SK-N-SH treated with all-trans-retinoic acid at 6 μM for 48 hours (cell line): ENCODE results near the gene SMG9.

ENCODE experiments used
- ATAC-seq: fragments of 200-7000 bp; cut with Tn5 transposase; 3 replicates; pipeline ENCODE4 v1.9.1; 2020; ENCODE audit warnings: mild to moderate bottlenecking, moderate library complexity
- BACH2 ChIP-seq: fragments of 250-450 bp; sonication (Bioruptor Pico); IDR thresholded peaks from 2 replicates; pipeline ENCODE4 v1.9.0; 2021; ENCODE audit warnings: mild to moderate bottlenecking, borderline replicate concordance
- CSDC2 ChIP-seq: fragments of 250-450 bp; sonication (Bioruptor Pico); IDR thresholded peaks from 2 replicates; pipeline ENCODE4 v1.5.0; 2020; ENCODE audit warnings: mild to moderate bottlenecking, moderate library complexity
- ESRRG ChIP-seq: fragments of 250-450 bp; sonication (Bioruptor Pico); IDR thresholded peaks from 2 replicates; pipeline ENCODE4 v1.6.1; 2021; ENCODE audit warnings: mild to moderate bottlenecking
- GLIS3 ChIP-seq: fragments of 250-450 bp; sonication (Bioruptor Pico); IDR thresholded peaks from 2 replicates; pipeline ENCODE4 v1.5.0; 2020; ENCODE audit warnings: mild to moderate bottlenecking, moderate library complexity
- ISL1 ChIP-seq: fragments of 250-450 bp; sonication (Bioruptor Pico); IDR thresholded peaks from 2 replicates; pipeline ENCODE4 v2.1.2; 2022; ENCODE audit warnings: mild to moderate bottlenecking, moderate library complexity
- OSR1 ChIP-seq: fragments of 250-450 bp; sonication (Bioruptor Pico); IDR thresholded peaks from 2 replicates; pipeline ENCODE4 v1.8.0; 2022; ENCODE audit warnings: moderate library complexity, mild to moderate bottlenecking, inconsistent platforms
- RARB ChIP-seq: fragments of 250-450 bp; sonication (Bioruptor Pico); IDR thresholded peaks from 2 replicates; pipeline ENCODE4 v1.8.0; 2021; ENCODE audit warnings: mild to moderate bottlenecking, moderate library complexity
- SNAI2 ChIP-seq: fragments of 250-450 bp; sonication (Bioruptor Pico); IDR thresholded peaks from 2 replicates; pipeline ENCODE4 v1.5.0; 2020; ENCODE audit warnings: mild to moderate bottlenecking, moderate library complexity
- TCF4 ChIP-seq: fragments of 250-450 bp; sonication (Bioruptor Pico); IDR thresholded peaks from 2 replicates; pipeline ENCODE4 v1.8.0; 2021; ENCODE audit warnings: mild to moderate bottlenecking, moderate library complexity, borderline replicate concordance
- TOX ChIP-seq: fragments of 250-450 bp; sonication (Bioruptor Pico); IDR thresholded peaks from 2 replicates; pipeline ENCODE4 v1.8.0; 2021; ENCODE audit warnings: mild to moderate bottlenecking, moderate library complexity, borderline replicate concordance
- ZC3H10 ChIP-seq: fragments of 250-450 bp; sonication (Bioruptor Pico); IDR thresholded peaks from 2 replicates; pipeline ENCODE4 v1.5.1; 2021; ENCODE audit warnings: mild to moderate bottlenecking, moderate library complexity
- ZFP30 ChIP-seq: fragments of 450-650 bp; formaldehyde crosslinking; IDR thresholded peaks from 2 replicates; pipeline ENCODE4 v1.5.0; 2022; ENCODE audit warnings: mild to moderate bottlenecking, moderate library complexity
- ZNF565 ChIP-seq: fragments of 450-650 bp; formaldehyde crosslinking; conservative IDR thresholded peaks from 2 replicates; pipeline ENCODE4 v1.5.0; 2020; ENCODE audit warnings: low read depth, mild to moderate bottlenecking, moderate library complexity
- ZNF70 ChIP-seq: fragments of 450-650 bp; formaldehyde crosslinking; IDR thresholded peaks from 2 replicates; pipeline ENCODE4 v1.5.0; 2020; ENCODE audit warnings: mild to moderate bottlenecking, moderate library complexity
- TF ChIP-seq, protein P1 (sequence below): fragments of 250-450 bp; sonication (Bioruptor Pico); IDR thresholded peaks from 2 replicates; pipeline ENCODE4 v1.5.1; 2020; ENCODE audit warnings: low read depth, mild to moderate bottlenecking, moderate library complexity
- TF ChIP-seq, protein P2 (sequence below): fragments of 250-450 bp; sonication (Bioruptor Pico); IDR thresholded peaks from 2 replicates; pipeline ENCODE4 v1.8.0; 2021; ENCODE audit warnings: low read depth, mild to moderate bottlenecking, moderate library complexity, borderline replicate concordance
- TF ChIP-seq, protein P3 (sequence below): fragments of 250-450 bp; sonication (Bioruptor Pico); IDR thresholded peaks from 2 replicates; pipeline ENCODE4 v1.8.0; 2020; ENCODE audit warnings: mild to moderate bottlenecking, moderate library complexity, borderline replicate concordance
- TF ChIP-seq, protein P4 (sequence below): fragments of 250-450 bp; sonication (Bioruptor Pico); IDR thresholded peaks from 2 replicates; pipeline ENCODE4 v1.5.1; 2021; ENCODE audit warnings: mild to moderate bottlenecking, moderate library complexity
- TF ChIP-seq, protein P5 (sequence below): fragments of 250-450 bp; sonication (Bioruptor Pico); IDR thresholded peaks from 2 replicates; pipeline ENCODE4 v1.5.0; 2020; ENCODE audit warnings: mild to moderate bottlenecking, moderate library complexity

SMG9 gene

DNA sequence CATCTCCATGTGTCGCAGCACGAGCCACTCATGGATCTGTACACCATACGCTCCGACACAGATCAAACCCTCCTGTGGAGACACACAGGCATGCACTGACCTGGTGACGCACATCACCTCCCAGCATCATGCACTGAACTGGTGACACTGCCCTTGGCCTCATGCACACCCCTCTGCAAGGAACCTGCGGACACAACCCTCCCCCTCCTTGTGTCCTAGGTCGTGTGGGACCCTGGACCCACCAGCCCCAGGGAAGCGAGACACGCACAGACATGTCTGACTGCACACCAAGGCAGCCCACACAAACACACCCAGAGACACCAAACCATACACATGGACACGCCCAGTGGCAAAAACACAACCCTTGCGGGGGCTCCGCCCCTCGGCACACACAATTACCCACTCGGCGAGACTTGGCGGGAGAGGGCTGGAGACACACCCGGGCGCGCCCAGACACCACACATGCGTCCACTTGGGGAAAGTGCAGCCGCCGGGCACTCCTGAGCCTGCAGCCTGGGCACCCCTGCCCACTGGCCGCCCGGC, 28.0 kb upstream of the SMG9 start:
- no peak for ATAC-seq
- no peak for TF ChIP-seq BACH2

DNA sequence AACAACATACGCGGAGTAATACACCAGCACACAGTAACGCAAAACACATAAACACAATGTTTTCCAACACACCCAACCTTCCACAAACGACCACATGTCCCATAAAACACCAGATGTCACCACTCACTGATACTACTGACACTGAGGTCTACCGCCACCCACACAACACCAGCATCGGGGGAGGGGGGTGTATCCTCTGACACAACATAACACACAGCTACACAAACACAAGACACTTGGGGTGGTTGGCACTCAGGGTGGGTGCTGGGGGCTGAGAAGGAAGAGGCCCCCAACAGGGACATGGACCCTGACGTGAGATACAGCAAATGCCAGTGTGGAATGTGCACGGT, 27.5 kb upstream of the SMG9 start:
- no peak for ATAC-seq
- TF ChIP-seq, protein P1, sequence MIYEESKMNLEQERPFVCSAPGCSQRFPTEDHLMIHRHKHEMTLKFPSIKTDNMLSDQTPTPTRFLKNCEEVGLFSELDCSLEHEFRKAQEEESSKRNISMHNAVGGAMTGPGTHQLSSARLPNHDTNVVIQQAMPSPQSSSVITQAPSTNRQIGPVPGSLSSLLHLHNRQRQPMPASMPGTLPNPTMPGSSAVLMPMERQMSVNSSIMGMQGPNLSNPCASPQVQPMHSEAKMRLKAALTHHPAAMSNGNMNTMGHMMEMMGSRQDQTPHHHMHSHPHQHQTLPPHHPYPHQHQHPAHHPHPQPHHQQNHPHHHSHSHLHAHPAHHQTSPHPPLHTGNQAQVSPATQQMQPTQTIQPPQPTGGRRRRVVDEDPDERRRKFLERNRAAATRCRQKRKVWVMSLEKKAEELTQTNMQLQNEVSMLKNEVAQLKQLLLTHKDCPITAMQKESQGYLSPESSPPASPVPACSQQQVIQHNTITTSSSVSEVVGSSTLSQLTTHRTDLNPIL (CRISPR knock-in tag), result no peak
- TF ChIP-seq ESRRG, result no peak
- TF ChIP-seq ZFP30 (CRISPR knock-in tag), result no peak
- TF ChIP-seq BACH2, result no peak
- TF ChIP-seq CSDC2, result no peak
- TF ChIP-seq, protein P2, sequence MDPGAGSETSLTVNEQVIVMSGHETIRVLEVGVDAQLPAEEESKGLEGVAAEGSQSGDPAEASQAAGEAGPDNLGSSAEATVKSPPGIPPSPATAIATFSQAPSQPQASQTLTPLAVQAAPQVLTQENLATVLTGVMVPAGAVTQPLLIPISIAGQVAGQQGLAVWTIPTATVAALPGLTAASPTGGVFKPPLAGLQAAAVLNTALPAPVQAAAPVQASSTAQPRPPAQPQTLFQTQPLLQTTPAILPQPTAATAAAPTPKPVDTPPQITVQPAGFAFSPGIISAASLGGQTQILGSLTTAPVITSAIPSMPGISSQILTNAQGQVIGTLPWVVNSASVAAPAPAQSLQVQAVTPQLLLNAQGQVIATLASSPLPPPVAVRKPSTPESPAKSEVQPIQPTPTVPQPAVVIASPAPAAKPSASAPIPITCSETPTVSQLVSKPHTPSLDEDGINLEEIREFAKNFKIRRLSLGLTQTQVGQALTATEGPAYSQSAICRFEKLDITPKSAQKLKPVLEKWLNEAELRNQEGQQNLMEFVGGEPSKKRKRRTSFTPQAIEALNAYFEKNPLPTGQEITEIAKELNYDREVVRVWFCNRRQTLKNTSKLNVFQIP (CRISPR knock-in tag), result no peak
- TF ChIP-seq ZNF70 (CRISPR knock-in tag), result no peak
- TF ChIP-seq SNAI2, result no peak

DNA sequence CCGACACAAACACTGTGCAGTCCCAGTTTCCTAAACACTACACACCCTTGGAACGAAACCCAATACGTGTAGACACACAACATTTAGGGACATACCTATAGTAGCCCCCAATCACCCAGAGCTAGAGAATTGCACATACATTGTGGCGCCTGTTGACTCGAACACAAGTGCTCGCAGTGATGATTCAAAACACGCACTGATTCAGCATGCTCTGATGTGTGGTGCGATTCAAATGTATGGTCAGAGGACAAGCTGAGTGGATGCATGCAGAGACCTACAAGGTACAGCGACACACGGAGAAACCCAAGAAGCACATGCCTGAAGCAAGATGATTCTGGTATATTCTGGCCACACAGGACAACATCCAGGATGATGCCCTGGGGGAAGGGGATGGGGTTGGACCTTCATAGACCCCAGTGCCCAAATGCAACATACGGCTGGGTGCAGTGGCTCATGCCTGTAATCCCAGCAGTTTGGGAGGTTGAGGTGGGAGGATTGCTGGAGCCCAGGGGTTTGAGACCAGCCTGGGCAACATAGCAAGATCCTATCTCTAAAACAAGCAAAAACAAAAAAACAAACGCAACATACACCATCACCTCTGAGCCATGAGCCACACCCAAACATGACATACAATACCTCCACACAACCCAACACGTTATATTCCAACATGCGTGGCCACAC, 27.0 kb upstream of the SMG9 start:
- ATAC-seq, result no peak
- TF ChIP-seq RARB (no peak), SNAI2 (no peak), TOX (no peak), ISL1 (no peak), ZC3H10 (CRISPR knock-in tag) (no peak), CSDC2 (no peak), OSR1 (CRISPR knock-in tag) (no peak), ZNF565 (CRISPR knock-in tag) (no peak), ZNF70 (CRISPR knock-in tag) (no peak), GLIS3 (CRISPR knock-in tag) (no peak), TCF4 (CRISPR knock-in tag) (no peak), ZFP30 (CRISPR knock-in tag) (no peak)
- TF ChIP-seq, protein P1 (CRISPR knock-in tag), result no peak
- TF ChIP-seq, protein P3, sequence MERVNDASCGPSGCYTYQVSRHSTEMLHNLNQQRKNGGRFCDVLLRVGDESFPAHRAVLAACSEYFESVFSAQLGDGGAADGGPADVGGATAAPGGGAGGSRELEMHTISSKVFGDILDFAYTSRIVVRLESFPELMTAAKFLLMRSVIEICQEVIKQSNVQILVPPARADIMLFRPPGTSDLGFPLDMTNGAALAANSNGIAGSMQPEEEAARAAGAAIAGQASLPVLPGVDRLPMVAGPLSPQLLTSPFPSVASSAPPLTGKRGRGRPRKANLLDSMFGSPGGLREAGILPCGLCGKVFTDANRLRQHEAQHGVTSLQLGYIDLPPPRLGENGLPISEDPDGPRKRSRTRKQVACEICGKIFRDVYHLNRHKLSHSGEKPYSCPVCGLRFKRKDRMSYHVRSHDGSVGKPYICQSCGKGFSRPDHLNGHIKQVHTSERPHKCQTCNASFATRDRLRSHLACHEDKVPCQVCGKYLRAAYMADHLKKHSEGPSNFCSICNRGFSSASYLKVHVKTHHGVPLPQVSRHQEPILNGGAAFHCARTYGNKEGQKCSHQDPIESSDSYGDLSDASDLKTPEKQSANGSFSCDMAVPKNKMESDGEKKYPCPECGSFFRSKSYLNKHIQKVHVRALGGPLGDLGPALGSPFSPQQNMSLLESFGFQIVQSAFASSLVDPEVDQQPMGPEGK (CRISPR knock-in tag), result no peak
- TF ChIP-seq, protein P2 (CRISPR knock-in tag), result no peak
- TF ChIP-seq, protein P4, sequence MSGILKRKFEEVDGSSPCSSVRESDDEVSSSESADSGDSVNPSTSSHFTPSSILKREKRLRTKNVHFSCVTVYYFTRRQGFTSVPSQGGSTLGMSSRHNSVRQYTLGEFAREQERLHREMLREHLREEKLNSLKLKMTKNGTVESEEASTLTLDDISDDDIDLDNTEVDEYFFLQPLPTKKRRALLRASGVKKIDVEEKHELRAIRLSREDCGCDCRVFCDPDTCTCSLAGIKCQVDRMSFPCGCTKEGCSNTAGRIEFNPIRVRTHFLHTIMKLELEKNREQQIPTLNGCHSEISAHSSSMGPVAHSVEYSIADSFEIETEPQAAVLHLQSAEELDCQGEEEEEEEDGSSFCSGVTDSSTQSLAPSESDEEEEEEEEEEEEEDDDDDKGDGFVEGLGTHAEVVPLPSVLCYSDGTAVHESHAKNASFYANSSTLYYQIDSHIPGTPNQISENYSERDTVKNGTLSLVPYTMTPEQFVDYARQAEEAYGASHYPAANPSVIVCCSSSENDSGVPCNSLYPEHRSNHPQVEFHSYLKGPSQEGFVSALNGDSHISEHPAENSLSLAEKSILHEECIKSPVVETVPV (CRISPR knock-in tag), result no peak
- TF ChIP-seq, protein P5, sequence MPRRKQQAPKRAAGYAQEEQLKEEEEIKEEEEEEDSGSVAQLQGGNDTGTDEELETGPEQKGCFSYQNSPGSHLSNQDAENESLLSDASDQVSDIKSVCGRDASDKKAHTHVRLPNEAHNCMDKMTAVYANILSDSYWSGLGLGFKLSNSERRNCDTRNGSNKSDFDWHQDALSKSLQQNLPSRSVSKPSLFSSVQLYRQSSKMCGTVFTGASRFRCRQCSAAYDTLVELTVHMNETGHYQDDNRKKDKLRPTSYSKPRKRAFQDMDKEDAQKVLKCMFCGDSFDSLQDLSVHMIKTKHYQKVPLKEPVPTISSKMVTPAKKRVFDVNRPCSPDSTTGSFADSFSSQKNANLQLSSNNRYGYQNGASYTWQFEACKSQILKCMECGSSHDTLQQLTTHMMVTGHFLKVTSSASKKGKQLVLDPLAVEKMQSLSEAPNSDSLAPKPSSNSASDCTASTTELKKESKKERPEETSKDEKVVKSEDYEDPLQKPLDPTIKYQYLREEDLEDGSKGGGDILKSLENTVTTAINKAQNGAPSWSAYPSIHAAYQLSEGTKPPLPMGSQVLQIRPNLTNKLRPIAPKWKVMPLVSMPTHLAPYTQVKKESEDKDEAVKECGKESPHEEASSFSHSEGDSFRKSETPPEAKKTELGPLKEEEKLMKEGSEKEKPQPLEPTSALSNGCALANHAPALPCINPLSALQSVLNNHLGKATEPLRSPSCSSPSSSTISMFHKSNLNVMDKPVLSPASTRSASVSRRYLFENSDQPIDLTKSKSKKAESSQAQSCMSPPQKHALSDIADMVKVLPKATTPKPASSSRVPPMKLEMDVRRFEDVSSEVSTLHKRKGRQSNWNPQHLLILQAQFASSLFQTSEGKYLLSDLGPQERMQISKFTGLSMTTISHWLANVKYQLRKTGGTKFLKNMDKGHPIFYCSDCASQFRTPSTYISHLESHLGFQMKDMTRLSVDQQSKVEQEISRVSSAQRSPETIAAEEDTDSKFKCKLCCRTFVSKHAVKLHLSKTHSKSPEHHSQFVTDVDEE (CRISPR knock-in tag), result no peak
